ENCODE measurements around the gene COPS7B.

Gene COPS7B

DNA sequence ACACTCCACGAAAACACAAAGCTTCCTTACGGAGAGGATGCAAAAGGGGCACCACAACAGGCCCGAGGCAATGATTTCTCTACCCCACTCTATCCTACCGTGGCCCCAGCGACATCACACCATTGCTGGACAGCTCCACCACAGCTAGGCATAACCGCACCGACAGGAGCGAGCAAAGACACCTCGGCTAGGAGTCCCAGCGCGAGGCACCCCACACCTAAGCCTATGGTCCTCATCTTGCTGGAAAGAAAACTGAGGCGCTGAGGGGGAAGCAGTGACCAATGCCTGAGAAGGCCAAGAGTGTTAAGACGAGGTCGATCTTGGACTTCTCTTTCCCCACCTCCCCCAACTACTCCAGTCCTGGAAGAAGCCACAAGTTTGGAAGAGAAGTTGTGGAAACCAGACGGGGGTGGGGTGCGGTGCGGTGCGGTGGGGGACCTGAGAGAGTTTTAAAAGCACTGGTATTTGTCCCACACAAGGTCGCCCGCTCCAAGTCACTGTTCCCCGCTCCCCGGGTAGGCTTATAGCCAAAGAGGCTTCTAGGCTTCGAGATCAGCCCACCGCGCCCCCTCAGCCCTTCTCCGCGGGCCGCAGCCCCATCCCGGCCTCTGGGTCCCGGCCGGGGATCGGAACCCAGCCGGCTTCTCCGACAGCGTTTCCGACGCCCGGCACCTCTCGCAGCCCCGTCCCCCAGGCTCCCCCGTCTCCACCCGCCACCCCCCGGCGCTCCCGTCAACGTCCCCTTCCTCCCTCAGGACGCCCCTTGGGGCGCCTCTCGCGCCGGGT, 5.9 kb upstream of the COPS7B start:
- Histone ChIP-seq H4K20me1 (ENCODE audit: insufficient read depth, low read length) (peaks cover 19% of the 10 kb centered on the region), H3K27me3 (ENCODE audit: insufficient read depth, low read length, poor library complexity) (no peaks in the 10 kb centered on the region), H3K27ac (ENCODE audit: low read length) (peak overlapping the region; percentile 3; the same call in 1 of the 2 replicates), H3K36me3 (ENCODE audit: insufficient read depth, low read length) (peaks cover 7% of the 10 kb centered on the region; the same call in 1 of the 2 replicates), H2AFZ (ENCODE audit: low read depth, low read length) (peak overlapping the region; percentile 77), H3K9ac (ENCODE audit: low read depth, low read length) (peak overlapping the region; percentile 76), H3K79me2 (ENCODE audit: insufficient read depth, low read length) (peaks cover 87% of the 10 kb centered on the region), H3K4me1 (ENCODE audit: insufficient read depth, low read length) (peaks cover 49% of the 10 kb centered on the region), H3K4me3 (ENCODE audit: low read depth in 1 of 2, low read length in 2 of 2) (peak overlapping the region; percentile 63 to 65), H3K9me3 (ENCODE audit: insufficient read depth, low read length, severe bottlenecking) (no peaks in the 10 kb centered on the region), H3K4me2 (ENCODE audit: insufficient read depth, low read length) (peak overlapping the region; percentile 96)
- peak; percentile 18 for DNase-seq
- TF ChIP-seq, protein P1, sequence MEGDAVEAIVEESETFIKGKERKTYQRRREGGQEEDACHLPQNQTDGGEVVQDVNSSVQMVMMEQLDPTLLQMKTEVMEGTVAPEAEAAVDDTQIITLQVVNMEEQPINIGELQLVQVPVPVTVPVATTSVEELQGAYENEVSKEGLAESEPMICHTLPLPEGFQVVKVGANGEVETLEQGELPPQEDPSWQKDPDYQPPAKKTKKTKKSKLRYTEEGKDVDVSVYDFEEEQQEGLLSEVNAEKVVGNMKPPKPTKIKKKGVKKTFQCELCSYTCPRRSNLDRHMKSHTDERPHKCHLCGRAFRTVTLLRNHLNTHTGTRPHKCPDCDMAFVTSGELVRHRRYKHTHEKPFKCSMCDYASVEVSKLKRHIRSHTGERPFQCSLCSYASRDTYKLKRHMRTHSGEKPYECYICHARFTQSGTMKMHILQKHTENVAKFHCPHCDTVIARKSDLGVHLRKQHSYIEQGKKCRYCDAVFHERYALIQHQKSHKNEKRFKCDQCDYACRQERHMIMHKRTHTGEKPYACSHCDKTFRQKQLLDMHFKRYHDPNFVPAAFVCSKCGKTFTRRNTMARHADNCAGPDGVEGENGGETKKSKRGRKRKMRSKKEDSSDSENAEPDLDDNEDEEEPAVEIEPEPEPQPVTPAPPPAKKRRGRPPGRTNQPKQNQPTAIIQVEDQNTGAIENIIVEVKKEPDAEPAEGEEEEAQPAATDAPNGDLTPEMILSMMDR (IDR thresholded peaks at IDR 0.05; ENCODE audit: borderline replicate concordance, extremely low read depth, low read length, poor library complexity, severe bottlenecking) = no peak
- no peak for TF ChIP-seq EZH2 (IDR thresholded peaks at IDR 0.05; ENCODE audit: borderline replicate concordance, low read depth, low read length, severe bottlenecking)
- peak; percentile 32; the same call in 2 of the 3 replicates for ATAC-seq (ENCODE audit: insufficient read depth, low read depth)

DNA sequence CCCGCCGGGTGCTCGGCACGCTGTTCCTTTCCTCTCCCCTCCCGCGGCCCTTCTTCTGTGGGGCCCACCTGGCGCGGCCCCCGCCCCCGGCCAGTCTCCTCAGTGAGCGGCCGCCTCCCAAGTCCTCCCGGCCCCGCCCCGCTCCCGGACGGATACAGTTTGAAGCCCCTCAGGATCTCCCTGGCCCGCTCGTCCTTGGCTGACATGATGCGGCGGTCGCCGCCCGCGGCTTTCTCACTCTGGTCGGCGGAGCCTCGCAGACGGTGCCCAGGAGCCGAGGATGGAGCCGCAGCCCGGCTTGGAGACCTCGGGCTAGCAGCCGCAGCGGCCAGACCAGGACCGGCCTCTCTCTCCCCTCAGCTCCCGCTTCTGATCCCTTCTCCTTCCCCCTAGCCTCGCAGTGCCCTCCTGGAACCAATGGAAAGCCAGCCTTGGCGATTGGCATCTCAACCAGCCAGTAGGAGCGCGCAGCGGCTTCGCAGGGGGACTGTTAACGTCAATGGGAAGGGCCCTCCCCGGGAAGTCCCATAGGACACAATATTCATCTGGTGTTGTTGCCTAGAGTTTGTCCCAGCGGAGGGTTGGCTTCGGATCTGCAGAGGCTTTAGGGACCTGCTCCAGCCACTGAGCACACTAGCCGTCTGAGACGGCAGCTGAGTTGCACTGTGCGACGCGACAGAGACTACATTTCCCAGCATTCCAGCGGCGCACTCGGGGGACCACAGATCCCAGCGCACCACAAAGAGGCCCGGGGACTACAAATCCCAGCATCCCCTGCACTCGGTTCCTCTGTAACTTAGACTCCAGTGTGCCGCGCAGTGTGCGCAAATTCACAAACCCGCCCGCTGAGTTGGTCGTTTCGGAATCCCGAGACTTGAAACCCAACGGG, 5.1 kb upstream of the COPS7B start, which contains the start of gene PDE6D:
Gene PDE6D (minus strand): TSS at position 374 of the 889 bp plus-strand sequence. CDS start 168 bp downstream, at position 206.
- Histone ChIP-seq H4K20me1 (ENCODE audit: insufficient read depth, low read length) (peaks cover 19% of the 10 kb centered on the region), H3K27ac (ENCODE audit: low read length) (peak within 1 kb of the TSS; percentile 85), H3K79me2 (ENCODE audit: insufficient read depth, low read length) (peaks cover 91% of the 10 kb centered on the region), H3K36me3 (ENCODE audit: insufficient read depth, low read length) (peaks cover 7% of the 10 kb centered on the region; the same call in 1 of the 2 replicates), H3K27me3 (ENCODE audit: insufficient read depth, low read length, poor library complexity) (no peaks in the 10 kb centered on the region), H3K9me3 (ENCODE audit: insufficient read depth, low read length, severe bottlenecking) (no peaks in the 10 kb centered on the region), H2AFZ (ENCODE audit: low read depth, low read length) (peak within 1 kb of the TSS; percentile 77), H3K4me1 (ENCODE audit: insufficient read depth, low read length) (peaks cover 57% of the 10 kb centered on the region), H3K9ac (ENCODE audit: low read depth, low read length) (peak within 1 kb of the TSS; percentile 76), H3K4me3 (ENCODE audit: low read depth in 1 of 2, low read length in 2 of 2) (peak within 1 kb of the TSS; percentile 63 to 65), H3K4me2 (ENCODE audit: insufficient read depth, low read length) (peak within 1 kb of the TSS; percentile 96)
- TF ChIP-seq, protein P1 (IDR thresholded peaks at IDR 0.05; ENCODE audit: borderline replicate concordance, extremely low read depth, low read length, poor library complexity, severe bottlenecking) = no peak
- no peak for TF ChIP-seq EZH2 (IDR thresholded peaks at IDR 0.05; ENCODE audit: borderline replicate concordance, low read depth, low read length, severe bottlenecking)
- DNase-seq = peak; percentile 99
- peak; percentile 92 for ATAC-seq (ENCODE audit: insufficient read depth, low read depth)

DNA sequence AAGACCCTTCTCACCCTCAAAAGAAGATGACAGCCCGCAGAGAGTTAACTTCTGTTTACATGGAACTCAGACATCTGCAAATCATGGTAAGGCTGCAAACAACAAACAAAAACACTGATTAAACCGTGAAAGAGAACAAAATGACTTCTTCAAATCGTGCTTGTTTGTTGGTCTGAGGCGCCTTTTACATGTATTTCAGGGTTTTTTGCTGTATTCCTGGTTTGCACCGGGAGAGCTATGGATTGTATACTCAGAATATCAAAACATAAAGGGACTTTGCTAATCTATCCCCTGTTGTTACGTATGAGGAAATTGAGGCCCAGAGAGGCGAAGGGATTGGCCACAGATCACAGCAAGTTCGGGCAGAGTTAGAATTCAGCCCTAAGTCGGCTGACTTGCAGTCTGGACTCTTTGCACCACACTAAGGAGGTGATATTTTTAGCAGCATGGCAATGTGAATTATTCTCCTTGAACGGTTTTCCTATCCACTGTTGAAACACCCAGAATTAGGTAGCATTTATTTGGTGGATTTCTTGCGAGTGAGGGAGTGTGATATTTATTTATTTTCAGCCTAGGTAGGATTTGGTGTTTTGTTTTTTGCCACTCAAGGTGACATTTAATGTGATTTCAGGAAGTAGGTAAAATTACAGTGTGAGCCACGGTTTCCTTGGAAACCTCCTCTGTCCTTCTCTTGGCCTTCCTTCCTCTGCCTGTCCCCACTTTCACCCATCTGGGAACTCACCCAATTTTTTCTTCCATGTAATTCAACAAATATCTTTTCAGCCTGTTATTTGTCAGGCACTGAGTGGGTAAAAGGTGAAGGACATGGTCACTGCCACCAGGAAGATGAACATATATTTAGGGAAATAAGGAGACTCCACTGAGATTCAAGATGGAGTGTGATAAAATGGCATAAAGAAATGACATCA, 4.2 kb upstream of the COPS7B start:
- peak overlapping the region; percentile 85 for H3K27ac ChIP-seq (ENCODE audit: low read length)
- no peaks in the 10 kb centered on the region for H3K27me3 ChIP-seq (ENCODE audit: insufficient read depth, low read length, poor library complexity)
- H3K4me2 ChIP-seq (ENCODE audit: insufficient read depth, low read length) = peak overlapping the region; percentile 96
- H3K36me3 ChIP-seq (ENCODE audit: insufficient read depth, low read length) = peaks cover 7% of the 10 kb centered on the region
- peaks cover 90% of the 10 kb centered on the region for H3K79me2 ChIP-seq (ENCODE audit: insufficient read depth, low read length)
- no peaks in the 10 kb centered on the region for H3K9me3 ChIP-seq (ENCODE audit: insufficient read depth, low read length, severe bottlenecking)
- ATAC-seq (ENCODE audit: insufficient read depth, low read depth) (no peak), DNase-seq (peak; percentile 40)
- H2AFZ ChIP-seq (ENCODE audit: low read depth, low read length) = peak overlapping the region; percentile 77
- TF ChIP-seq, protein P1 (IDR thresholded peaks at IDR 0.05; ENCODE audit: borderline replicate concordance, extremely low read depth, low read length, poor library complexity, severe bottlenecking) = no peak
- no peak for TF ChIP-seq EZH2 (IDR thresholded peaks at IDR 0.05; ENCODE audit: borderline replicate concordance, low read depth, low read length, severe bottlenecking)
- H3K9ac ChIP-seq (ENCODE audit: low read depth, low read length) = peak overlapping the region; percentile 76
- H3K4me1 ChIP-seq (ENCODE audit: insufficient read depth, low read length) = peaks cover 62% of the 10 kb centered on the region
- peaks cover 27% of the 10 kb centered on the region for H4K20me1 ChIP-seq (ENCODE audit: insufficient read depth, low read length)
- peak overlapping the region; percentile 63 to 65 for H3K4me3 ChIP-seq (ENCODE audit: low read depth in 1 of 2, low read length in 2 of 2)

Measured in DND-41 (cell line).